ENCODE measurements around the gene SMPX. TPM values are rescaled to one million over a fixed set of nuclear protein-coding genes. Genes with fewer than 3 reads are reported as not detected.

SMPX gene
- total RNA-seq, 1 donor from 2014 or later: not detected

DNA sequence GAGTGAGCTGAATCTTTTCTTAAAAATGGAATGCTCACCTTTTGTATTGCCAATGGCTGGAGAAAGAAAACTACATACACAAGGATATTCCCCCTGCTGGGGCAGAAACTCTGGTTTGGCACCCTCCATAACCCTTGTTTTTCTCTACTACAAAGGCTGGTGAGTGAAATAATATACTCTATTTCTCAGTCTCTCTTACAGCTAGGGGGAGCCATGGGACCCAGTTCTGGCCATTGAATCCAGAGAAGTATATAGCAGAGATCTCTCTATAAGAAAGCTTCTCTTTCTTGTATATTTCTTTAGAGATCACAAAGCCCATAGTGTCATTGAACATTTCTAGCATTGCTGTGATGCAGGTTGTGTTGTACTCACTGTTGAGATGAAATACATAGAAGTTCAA is 49.8 kb downstream of the SMPX start:
- H3K4me3 ChIP-seq (ENCODE audit: low read depth, low read length): no peak overlapping the region
- no peaks in the 10 kb centered on the region for H3K36me3 ChIP-seq (ENCODE audit: control insufficient read depth, insufficient read depth, low read length)
- no peak for FAIRE-seq
- no peaks in the 10 kb centered on the region for H3K27me3 ChIP-seq (ENCODE audit: control insufficient read depth, insufficient read depth, low read length)
- no peak for DNase-seq (ENCODE audit: low read depth)
- TF ChIP-seq, protein P1, sequence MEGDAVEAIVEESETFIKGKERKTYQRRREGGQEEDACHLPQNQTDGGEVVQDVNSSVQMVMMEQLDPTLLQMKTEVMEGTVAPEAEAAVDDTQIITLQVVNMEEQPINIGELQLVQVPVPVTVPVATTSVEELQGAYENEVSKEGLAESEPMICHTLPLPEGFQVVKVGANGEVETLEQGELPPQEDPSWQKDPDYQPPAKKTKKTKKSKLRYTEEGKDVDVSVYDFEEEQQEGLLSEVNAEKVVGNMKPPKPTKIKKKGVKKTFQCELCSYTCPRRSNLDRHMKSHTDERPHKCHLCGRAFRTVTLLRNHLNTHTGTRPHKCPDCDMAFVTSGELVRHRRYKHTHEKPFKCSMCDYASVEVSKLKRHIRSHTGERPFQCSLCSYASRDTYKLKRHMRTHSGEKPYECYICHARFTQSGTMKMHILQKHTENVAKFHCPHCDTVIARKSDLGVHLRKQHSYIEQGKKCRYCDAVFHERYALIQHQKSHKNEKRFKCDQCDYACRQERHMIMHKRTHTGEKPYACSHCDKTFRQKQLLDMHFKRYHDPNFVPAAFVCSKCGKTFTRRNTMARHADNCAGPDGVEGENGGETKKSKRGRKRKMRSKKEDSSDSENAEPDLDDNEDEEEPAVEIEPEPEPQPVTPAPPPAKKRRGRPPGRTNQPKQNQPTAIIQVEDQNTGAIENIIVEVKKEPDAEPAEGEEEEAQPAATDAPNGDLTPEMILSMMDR (IDR thresholded peaks at IDR 0.05; ENCODE audit: insufficient read depth, low read length, severe bottlenecking): no peak

DNA sequence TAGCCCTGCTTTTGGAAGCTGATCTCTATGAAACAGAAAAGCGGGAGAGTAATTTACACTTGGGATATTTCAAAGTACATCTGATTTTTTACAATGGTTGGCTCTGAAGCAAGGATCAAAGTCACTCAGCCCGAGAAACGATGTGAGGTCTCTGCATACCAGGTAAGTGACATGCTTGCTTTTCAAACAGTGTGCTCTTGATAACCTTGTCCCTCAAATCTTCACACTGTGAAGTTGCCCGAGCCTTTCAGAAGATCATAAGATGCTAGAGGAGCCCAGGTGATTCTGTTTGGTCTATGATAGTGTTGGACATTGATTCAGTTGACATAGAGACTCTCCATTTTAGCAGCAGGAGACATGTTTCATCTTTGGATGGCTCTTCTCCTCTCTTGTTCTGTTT is 52.7 kb downstream of the SMPX start:
- FAIRE-seq: no peak

GRCh38 chrX:21702725-21703124 is 55.2 kb downstream of the SMPX start:
- no peaks in the 10 kb centered on the region for H3K27me3 ChIP-seq (ENCODE audit: control insufficient read depth, insufficient read depth, low read length)
- TF ChIP-seq, protein P1 (IDR thresholded peaks at IDR 0.05; ENCODE audit: insufficient read depth, low read length, severe bottlenecking): no peak
- no peaks in the 10 kb centered on the region for H3K36me3 ChIP-seq (ENCODE audit: control insufficient read depth, insufficient read depth, low read length)
- DNase-seq (ENCODE audit: low read depth): no peak
- H3K4me3 ChIP-seq (ENCODE audit: low read depth, low read length): no peak overlapping the region
- no peak for FAIRE-seq

More for the DNA sequence above, 52.7 kb downstream of the SMPX start:
- Histone ChIP-seq H3K4me3 (ENCODE audit: low read depth, low read length) (no peak overlapping the region), H3K36me3 (ENCODE audit: control insufficient read depth, insufficient read depth, low read length) (no peaks in the 10 kb centered on the region), H3K27me3 (ENCODE audit: control insufficient read depth, insufficient read depth, low read length) (no peaks in the 10 kb centered on the region)
- TF ChIP-seq, protein P1 (IDR thresholded peaks at IDR 0.05; ENCODE audit: insufficient read depth, low read length, severe bottlenecking): no peak
- no peak for DNase-seq (ENCODE audit: low read depth)

- DNase-seq (ENCODE audit: low read depth) (no peak), FAIRE-seq (no peak)
- H3K27me3 ChIP-seq (ENCODE audit: control insufficient read depth, insufficient read depth, low read length): no peaks in the 10 kb centered on the region
- no peak overlapping the region for H3K4me3 ChIP-seq (ENCODE audit: low read depth, low read length)
- TF ChIP-seq, protein P1 (IDR thresholded peaks at IDR 0.05; ENCODE audit: insufficient read depth, low read length, severe bottlenecking): no peak
- H3K36me3 ChIP-seq (ENCODE audit: control insufficient read depth, insufficient read depth, low read length): no peaks in the 10 kb centered on the region
These were observed 56.9 kb downstream of the SMPX start for GRCh38 chrX:21700967-21701366.

DNA sequence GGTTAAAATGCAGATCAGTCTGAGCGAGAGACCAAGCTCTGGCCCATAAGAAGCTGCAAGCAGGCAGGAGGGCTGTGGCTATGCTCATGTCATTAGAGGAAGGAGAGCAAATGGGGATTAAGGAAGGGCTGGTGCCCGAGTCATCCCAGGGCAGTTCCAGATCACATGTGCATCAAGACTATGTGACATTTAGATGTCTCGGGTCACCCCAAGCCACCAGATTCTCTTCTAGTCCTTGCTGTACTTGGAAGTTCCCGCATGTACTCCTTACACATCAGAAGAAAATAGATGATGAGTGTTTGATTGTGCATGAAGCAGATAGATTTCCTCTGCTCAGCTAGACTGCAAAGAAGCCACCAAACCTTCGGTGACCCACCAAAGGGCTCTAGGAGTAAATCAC is 57.6 kb downstream of the SMPX start:
- DNase-seq (ENCODE audit: low read depth): no peak
- Histone ChIP-seq H3K27me3 (ENCODE audit: control insufficient read depth, insufficient read depth, low read length) (no peaks in the 10 kb centered on the region), H3K4me3 (ENCODE audit: low read depth, low read length) (no peak overlapping the region), H3K36me3 (ENCODE audit: control insufficient read depth, insufficient read depth, low read length) (no peaks in the 10 kb centered on the region)
- TF ChIP-seq, protein P1 (IDR thresholded peaks at IDR 0.05; ENCODE audit: insufficient read depth, low read length, severe bottlenecking): no peak
- FAIRE-seq: no peak

DNA sequence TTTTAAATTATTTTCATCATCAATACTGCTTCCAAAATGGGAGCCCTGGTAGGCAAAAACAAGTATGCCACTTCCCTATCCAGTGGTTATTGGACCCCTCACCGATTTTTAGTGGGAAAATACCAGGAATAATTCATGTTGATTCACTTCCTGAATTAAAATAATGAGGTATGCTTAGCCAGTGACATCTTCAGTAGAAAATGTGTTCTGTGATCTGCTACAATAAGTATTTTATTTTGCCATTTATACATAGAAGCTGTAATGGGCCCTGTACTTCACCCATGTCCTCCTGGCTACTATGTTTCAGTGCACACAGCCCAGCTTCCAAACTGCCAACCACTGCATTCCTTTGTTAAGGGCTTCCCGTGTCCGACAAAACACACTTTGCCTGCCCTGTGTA is 58.8 kb downstream of the SMPX start:
- Histone ChIP-seq H3K36me3 (ENCODE audit: control insufficient read depth, insufficient read depth, low read length) (no peaks in the 10 kb centered on the region), H3K4me3 (ENCODE audit: low read depth, low read length) (no peak overlapping the region), H3K27me3 (ENCODE audit: control insufficient read depth, insufficient read depth, low read length) (no peaks in the 10 kb centered on the region)
- DNase-seq (ENCODE audit: low read depth) (no peak), FAIRE-seq (no peak)
- TF ChIP-seq, protein P1 (IDR thresholded peaks at IDR 0.05; ENCODE audit: insufficient read depth, low read length, severe bottlenecking): no peak

Data from bronchial epithelial cell (primary cell).